ENCODE data around the gene FAP. TPM values are rescaled to one million over a fixed set of nuclear protein-coding genes. Genes with fewer than 3 reads are reported as not detected.

FAP gene
- total and polyA plus RNA-seq, 2 experiments from 2014 or later, result 38.1 to 67.8 TPM

DNA sequence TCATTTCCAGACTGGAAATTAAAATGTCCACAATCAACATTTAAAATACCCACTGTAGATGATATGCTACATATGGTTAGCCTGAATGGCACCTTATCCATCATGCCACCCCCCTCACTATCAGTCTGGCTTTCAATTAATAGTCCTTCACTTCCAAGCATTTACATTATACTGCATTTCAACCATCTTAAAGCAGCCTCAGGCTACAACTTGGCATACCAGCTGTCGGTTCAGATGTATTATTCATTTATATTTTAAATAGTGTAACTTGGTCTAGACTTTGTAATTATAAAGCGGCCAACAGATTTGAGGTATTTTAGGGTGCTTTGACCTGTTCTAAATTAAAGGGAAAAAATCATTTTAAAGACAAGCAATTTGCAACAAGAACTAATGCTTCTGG lies 93.8 kb downstream of the FAP start:
- no peak overlapping the region for H3K4me2 ChIP-seq
- H3K9me3 ChIP-seq (ENCODE audit: low read depth), result no peaks in the 10 kb centered on the region
- H3K9me2 ChIP-seq (replicated peaks; ENCODE audit: insufficient read depth), result no peaks in the 10 kb centered on the region
- H2AFZ ChIP-seq, result no peak overlapping the region
- H4K20me1 ChIP-seq (ENCODE audit: insufficient read depth, poor library complexity, severe bottlenecking), result no peaks in the 10 kb centered on the region
- 67% methylated on average over 2 of the region's 2 CpGs for WGBS (ENCODE audit: low lambda C conversion rate, missing lambda C conversion rate)
- peaks cover 10% of the 10 kb centered on the region for H3K27me3 ChIP-seq
- no peaks in the 10 kb centered on the region for H3K79me2 ChIP-seq
- no peaks in the 10 kb centered on the region for H3K36me3 ChIP-seq (replicated peaks; ENCODE audit: insufficient read depth, low read depth)
- H3K4me1 ChIP-seq (ENCODE audit: insufficient read depth), result no peaks in the 10 kb centered on the region
- no peak for DNase-seq (ENCODE audit: low spot score)
- no peak overlapping the region for H3K27ac ChIP-seq
- TF ChIP-seq, protein P1, sequence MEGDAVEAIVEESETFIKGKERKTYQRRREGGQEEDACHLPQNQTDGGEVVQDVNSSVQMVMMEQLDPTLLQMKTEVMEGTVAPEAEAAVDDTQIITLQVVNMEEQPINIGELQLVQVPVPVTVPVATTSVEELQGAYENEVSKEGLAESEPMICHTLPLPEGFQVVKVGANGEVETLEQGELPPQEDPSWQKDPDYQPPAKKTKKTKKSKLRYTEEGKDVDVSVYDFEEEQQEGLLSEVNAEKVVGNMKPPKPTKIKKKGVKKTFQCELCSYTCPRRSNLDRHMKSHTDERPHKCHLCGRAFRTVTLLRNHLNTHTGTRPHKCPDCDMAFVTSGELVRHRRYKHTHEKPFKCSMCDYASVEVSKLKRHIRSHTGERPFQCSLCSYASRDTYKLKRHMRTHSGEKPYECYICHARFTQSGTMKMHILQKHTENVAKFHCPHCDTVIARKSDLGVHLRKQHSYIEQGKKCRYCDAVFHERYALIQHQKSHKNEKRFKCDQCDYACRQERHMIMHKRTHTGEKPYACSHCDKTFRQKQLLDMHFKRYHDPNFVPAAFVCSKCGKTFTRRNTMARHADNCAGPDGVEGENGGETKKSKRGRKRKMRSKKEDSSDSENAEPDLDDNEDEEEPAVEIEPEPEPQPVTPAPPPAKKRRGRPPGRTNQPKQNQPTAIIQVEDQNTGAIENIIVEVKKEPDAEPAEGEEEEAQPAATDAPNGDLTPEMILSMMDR (IDR thresholded peaks at IDR 0.05; ENCODE audit: poor library complexity), result no peak
- TF ChIP-seq EZH2 (IDR thresholded peaks at IDR 0.05; ENCODE audit: borderline replicate concordance) (no peak), EZH2phosphoT487 (IDR thresholded peaks at IDR 0.05; ENCODE audit: low read depth, severe bottlenecking, unreplicated experiment) (no peak)
- H3K4me3 ChIP-seq, result no peak overlapping the region

DNA sequence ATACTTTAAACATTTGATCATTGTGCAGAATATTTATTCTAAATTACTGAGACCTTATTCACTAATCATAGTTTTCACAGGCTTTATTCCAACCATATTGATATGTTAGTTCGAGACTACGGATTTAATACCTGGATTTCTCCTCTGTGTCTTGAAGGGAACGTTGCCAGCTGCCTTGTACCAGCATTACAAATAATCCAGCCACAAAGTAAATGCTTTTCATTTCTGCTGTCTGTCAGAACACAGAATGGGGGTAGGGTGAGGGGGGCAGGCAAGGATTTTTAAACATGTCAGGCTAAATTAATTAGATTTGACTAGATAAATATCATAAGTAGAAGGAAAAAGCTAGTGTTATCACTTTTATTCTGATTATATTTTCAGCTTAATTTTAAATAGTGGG lies 94.3 kb downstream of the FAP start:
- Histone ChIP-seq H3K36me3 (replicated peaks; ENCODE audit: insufficient read depth, low read depth) (no peaks in the 10 kb centered on the region), H3K9me2 (replicated peaks; ENCODE audit: insufficient read depth) (no peaks in the 10 kb centered on the region), H2AFZ (no peak overlapping the region), H4K20me1 (ENCODE audit: insufficient read depth, poor library complexity, severe bottlenecking) (no peaks in the 10 kb centered on the region), H3K4me3 (no peak overlapping the region), H3K9me3 (ENCODE audit: low read depth) (no peaks in the 10 kb centered on the region), H3K27me3 (peaks cover 10% of the 10 kb centered on the region), H3K79me2 (no peaks in the 10 kb centered on the region), H3K4me1 (ENCODE audit: insufficient read depth) (no peaks in the 10 kb centered on the region), H3K27ac (no peak overlapping the region), H3K4me2 (no peak overlapping the region)
- TF ChIP-seq, protein P1 (IDR thresholded peaks at IDR 0.05; ENCODE audit: poor library complexity), result no peak
- TF ChIP-seq EZH2phosphoT487 (IDR thresholded peaks at IDR 0.05; ENCODE audit: low read depth, severe bottlenecking, unreplicated experiment) (no peak), EZH2 (IDR thresholded peaks at IDR 0.05; ENCODE audit: borderline replicate concordance) (no peak)
- DNase-seq (ENCODE audit: low spot score), result no peak
- 64% methylated on average over 3 of the region's 3 CpGs for WGBS (ENCODE audit: low lambda C conversion rate, missing lambda C conversion rate)

DNA sequence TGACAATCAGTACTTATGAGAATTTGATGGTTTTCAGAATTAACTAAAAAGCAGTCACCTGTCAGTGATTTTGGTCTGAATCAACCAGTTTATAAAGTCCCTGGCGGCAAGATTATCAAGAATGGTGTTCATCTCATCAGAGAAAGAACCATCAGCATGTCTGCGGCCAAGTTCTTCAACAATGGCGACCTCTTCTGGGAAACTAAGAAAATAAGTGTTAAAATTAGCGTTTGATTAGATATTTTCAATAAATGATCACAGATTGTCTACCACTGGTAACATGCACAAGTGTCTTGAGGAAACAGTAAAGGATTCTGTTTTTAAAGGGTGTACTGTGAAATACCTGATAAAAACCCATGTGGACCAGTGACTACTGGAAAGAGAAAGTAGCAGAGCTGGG lies 99.3 kb downstream of the FAP start:
- no peaks in the 10 kb centered on the region for H3K79me2 ChIP-seq
- H3K4me2 ChIP-seq, result no peak overlapping the region
- no peak overlapping the region for H2AFZ ChIP-seq
- no peaks in the 10 kb centered on the region for H3K9me2 ChIP-seq (replicated peaks; ENCODE audit: insufficient read depth)
- H3K4me1 ChIP-seq (ENCODE audit: insufficient read depth), result no peaks in the 10 kb centered on the region
- no peaks in the 10 kb centered on the region for H4K20me1 ChIP-seq (ENCODE audit: insufficient read depth, poor library complexity, severe bottlenecking)
- DNase-seq (ENCODE audit: low spot score), result no peak
- H3K9me3 ChIP-seq (ENCODE audit: low read depth), result no peaks in the 10 kb centered on the region
- no peak overlapping the region for H3K4me3 ChIP-seq
- H3K27ac ChIP-seq, result no peak overlapping the region
- 71% methylated on average over 4 of the region's 4 CpGs for WGBS (ENCODE audit: low lambda C conversion rate, missing lambda C conversion rate)
- no peaks in the 10 kb centered on the region for H3K36me3 ChIP-seq (replicated peaks; ENCODE audit: insufficient read depth, low read depth)
- no peaks in the 10 kb centered on the region for H3K27me3 ChIP-seq
- TF ChIP-seq, protein P1 (IDR thresholded peaks at IDR 0.05; ENCODE audit: poor library complexity), result no peak
- no peak for TF ChIP-seq EZH2 (IDR thresholded peaks at IDR 0.05; ENCODE audit: borderline replicate concordance)
- TF ChIP-seq EZH2phosphoT487 (IDR thresholded peaks at IDR 0.05; ENCODE audit: low read depth, severe bottlenecking, unreplicated experiment), result no peak

DNA sequence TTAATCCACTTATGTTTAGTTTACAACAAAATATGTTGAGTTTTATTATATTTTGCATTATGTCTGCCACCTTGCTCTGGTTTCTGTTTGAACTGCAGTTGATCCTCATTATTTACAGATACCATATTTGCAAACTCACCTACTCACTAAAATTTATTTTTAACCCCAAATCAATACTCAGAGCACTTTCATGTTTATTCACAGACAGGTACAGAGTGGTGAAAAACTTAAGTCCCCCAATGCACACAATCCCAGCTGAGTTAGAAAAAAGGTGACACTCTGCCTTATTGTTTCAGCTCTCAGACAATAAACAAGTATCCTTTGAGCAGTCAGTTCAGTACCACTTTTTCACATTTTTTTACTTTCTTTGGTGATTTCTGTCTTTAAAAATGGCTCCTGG lies 104.9 kb downstream of the FAP start:
- no peaks in the 10 kb centered on the region for H3K9me2 ChIP-seq (replicated peaks; ENCODE audit: insufficient read depth)
- no peaks in the 10 kb centered on the region for H3K79me2 ChIP-seq
- no peak overlapping the region for H3K4me3 ChIP-seq
- H2AFZ ChIP-seq, result no peak overlapping the region
- H3K36me3 ChIP-seq (replicated peaks; ENCODE audit: insufficient read depth, low read depth), result no peaks in the 10 kb centered on the region
- no peak for DNase-seq (ENCODE audit: low spot score)
- H4K20me1 ChIP-seq (ENCODE audit: insufficient read depth, poor library complexity, severe bottlenecking), result no peaks in the 10 kb centered on the region
- H3K4me1 ChIP-seq (ENCODE audit: insufficient read depth), result no peaks in the 10 kb centered on the region
- H3K9me3 ChIP-seq (ENCODE audit: low read depth), result no peaks in the 10 kb centered on the region
- no peak overlapping the region for H3K4me2 ChIP-seq
- H3K27ac ChIP-seq, result no peak overlapping the region
- TF ChIP-seq EZH2phosphoT487 (IDR thresholded peaks at IDR 0.05; ENCODE audit: low read depth, severe bottlenecking, unreplicated experiment) (no peak), EZH2 (IDR thresholded peaks at IDR 0.05; ENCODE audit: borderline replicate concordance) (no peak)
- TF ChIP-seq, protein P1 (IDR thresholded peaks at IDR 0.05; ENCODE audit: poor library complexity), result no peak
- peaks cover 3% of the 10 kb centered on the region for H3K27me3 ChIP-seq

Measured in hepatocyte (in vitro differentiated cells).